Endodermal cell (in vitro differentiated cells): Measurements from ENCODE around the gene GNAI2. TPM values are rescaled to one million over a fixed set of nuclear protein-coding genes. Genes with fewer than 3 reads are reported as not detected.

Source experiments
- DNase-seq: peaks from one replicate; pipeline ENCODE4 v3.0.0-alpha.2; 2017
- H3K27ac ChIP-seq: 2 replicates; pipeline ENCODE4 v1.5.1; 2013; ENCODE audit warnings: mild to moderate bottlenecking, low read depth, low read length, moderate library complexity
- H3K27me3 ChIP-seq: 2 replicates; pipeline ENCODE4 v1.6.1; 2013; ENCODE audit warnings: mild to moderate bottlenecking, low read length, moderate library complexity; ENCODE audit not compliant: insufficient read depth, control insufficient read depth, poor library complexity, severe bottlenecking
- H3K36me3 ChIP-seq: 2 replicates; pipeline ENCODE4 v1.7.0; 2013; ENCODE audit warnings: mild to moderate bottlenecking, low read length, moderate library complexity; ENCODE audit not compliant: control insufficient read depth, insufficient read depth
- H3K4me1 ChIP-seq: one replicate; pipeline ENCODE4 v1.7.0; 2013; ENCODE audit warnings: low read length; ENCODE audit not compliant: control insufficient read depth, insufficient read depth
- H3K4me3 ChIP-seq: 2 replicates; pipeline ENCODE4 v1.5.1; 2013; ENCODE audit warnings: mild to moderate bottlenecking, low read length, moderate library complexity
- H3K9ac ChIP-seq: 2 replicates; pipeline ENCODE4 v1.6.1; 2013; ENCODE audit warnings: mild to moderate bottlenecking, low read length, moderate library complexity; ENCODE audit not compliant: poor library complexity, severe bottlenecking; ENCODE audit errors: extremely low read depth
- H3K9me3 ChIP-seq: 2 replicates; pipeline ENCODE4 v1.6.1; 2013; ENCODE audit warnings: mild to moderate bottlenecking, low read length, moderate library complexity; ENCODE audit not compliant: control insufficient read depth
- H3K27ac Mint-ChIP-seq: 2 replicates; pipeline ENCODE4 v1.8.0; 2020; ENCODE audit warnings: mixed read lengths
- H3K27me3 Mint-ChIP-seq: 2 replicates; pipeline ENCODE4 v1.8.0; 2021; ENCODE audit warnings: mild to moderate bottlenecking, mixed read lengths; ENCODE audit not compliant: insufficient read depth
- H3K36me3 Mint-ChIP-seq: 2 replicates; pipeline ENCODE4 v1.8.0; 2020; ENCODE audit warnings: low read depth, mixed read lengths
- H3K4me1 Mint-ChIP-seq: 2 replicates; pipeline ENCODE4 v1.8.0; 2020; ENCODE audit warnings: mixed read lengths
- H3K4me3 Mint-ChIP-seq: 2 replicates; pipeline ENCODE4 v1.8.0; 2020; ENCODE audit warnings: mild to moderate bottlenecking, moderate library complexity, mixed read lengths
- H3K9me3 Mint-ChIP-seq: 2 replicates; pipeline ENCODE4 v1.8.0; 2020; ENCODE audit warnings: mild to moderate bottlenecking, mixed read lengths
- CTCF ChIP-seq: fragments of 200-600 bp; sonication (generic); conservative IDR thresholded peaks from 2 replicates; pipeline ENCODE4 v1.5.0; 2021; ENCODE audit warnings: antibody characterized with exemption, mild to moderate bottlenecking
- WGBS, 2 experiments: methylation state at CpG; one replicate each; pipeline versions ENCODE4 v1.1.5 to v1.1.7; 2013; ENCODE audit warnings: missing lambda C conversion rate in 2 of 2, mixed read lengths in 1 of 2; ENCODE audit not compliant: insufficient coverage in 1 of 2, insufficient read length in 1 of 2; 5-methylcytosine and 5-hydroxymethylcytosine counted together
- total RNA-seq, 2 donors: library from RNA; stranded (reverse); fragmentation: NEBNext Ultra II Directional in 1 of 2; extraction: Animal tissue kit (Norgen Biotek cat#: 25700) in 1 of 2; gene quantifications; 2 replicates in 1 of 2; 3 replicates in 1 of 2; pipeline ENCODE4 v1.2.1, GENCODE V29; 2021

The GNAI2 gene
- total RNA-seq, 2 donors from 2014 or later, result 243 to 278 TPM

- DNase-seq, result no peak
- Histone ChIP-seq H3K27me3 (peaks cover 5% of the 10 kb centered on the region), H3K36me3 (no peaks in the 10 kb centered on the region), H3K27ac (no peak overlapping the region), H3K9me3 (no peaks in the 10 kb centered on the region), H3K9ac (no peak overlapping the region), H3K4me3 (no peak overlapping the region), H3K4me1 (no peaks in the 10 kb centered on the region)
- 88 to 93% methylated on average over 4 to 6 of the region's 6 CpGs for WGBS, 2 experiments
- Mint-ChIP-seq H3K27me3 (peaks cover 45% of the 10 kb centered on the region), H3K27ac (no peak overlapping the region), H3K4me1 (no peaks in the 10 kb centered on the region), H3K36me3 (no peaks in the 10 kb centered on the region), H3K4me3 (no peak overlapping the region), H3K9me3 (no peaks in the 10 kb centered on the region)
- TF ChIP-seq CTCF, result no peak
Observed at GRCh38 chr3:50196253-50196801, 39.7 kb upstream of the GNAI2 start.

GRCh38 chr3:50201573-50202315 is 34.3 kb upstream of the GNAI2 start:
- no peak for DNase-seq
- H3K27me3 ChIP-seq, result peaks cover 35% of the 10 kb centered on the region
- no peaks in the 10 kb centered on the region for H3K36me3 ChIP-seq
- peak; percentile 33 for TF ChIP-seq CTCF
- H3K4me3 Mint-ChIP-seq, result no peak overlapping the region
- H3K4me1 ChIP-seq, result peaks cover 3% of the 10 kb centered on the region
- H3K27ac ChIP-seq, result no peak overlapping the region
- no peak overlapping the region for H3K27ac Mint-ChIP-seq
- H3K4me3 ChIP-seq, result no peak overlapping the region
- no peak overlapping the region for H3K9ac ChIP-seq
- peaks cover 9% of the 10 kb centered on the region for H3K4me1 Mint-ChIP-seq
- H3K36me3 Mint-ChIP-seq, result no peaks in the 10 kb centered on the region
- H3K9me3 ChIP-seq, result no peaks in the 10 kb centered on the region
- peaks cover 53% of the 10 kb centered on the region for H3K27me3 Mint-ChIP-seq
- WGBS, 2 experiments, result 88% methylated on average over 10 of the region's 10 CpGs
- H3K9me3 Mint-ChIP-seq, result no peaks in the 10 kb centered on the region

GRCh38 chr3:50202353-50203112 is 33.5 kb upstream of the GNAI2 start:
- H3K4me1 Mint-ChIP-seq, result peaks cover 9% of the 10 kb centered on the region
- DNase-seq, result no peak
- no peak overlapping the region for H3K27ac ChIP-seq
- peaks cover 41% of the 10 kb centered on the region for H3K27me3 ChIP-seq
- WGBS, 2 experiments, result 90 to 94% methylated on average over 10 to 16 of the region's 16 CpGs
- H3K4me3 ChIP-seq, result no peak overlapping the region
- H3K4me3 Mint-ChIP-seq, result no peak overlapping the region
- H3K27me3 Mint-ChIP-seq, result peaks cover 61% of the 10 kb centered on the region
- no peaks in the 10 kb centered on the region for H3K36me3 ChIP-seq
- no peak overlapping the region for H3K9ac ChIP-seq
- no peaks in the 10 kb centered on the region for H3K9me3 Mint-ChIP-seq
- TF ChIP-seq CTCF, result no peak
- no peaks in the 10 kb centered on the region for H3K36me3 Mint-ChIP-seq
- peak overlapping the region; percentile 4 for H3K27ac Mint-ChIP-seq
- H3K9me3 ChIP-seq, result no peaks in the 10 kb centered on the region
- peaks cover 3% of the 10 kb centered on the region for H3K4me1 ChIP-seq
